GM10266 (cell line): ENCODE measurements around the gene MT1E.
"Not testable (repeated sequence)": the region's sequence is repeated elsewhere in the genome, so short reads cannot be mapped to it uniquely, and the experiment has no call there.

ENCODE experiments used
- DNase-seq: peaks from one replicate; pipeline ENCODE4 v3.0.0; 2012; ENCODE audit errors: extremely low spot score
- TF ChIP-seq, protein P1 (sequence below): IDR thresholded peaks from 2 replicates; pipeline ENCODE4 v1.5.1; 2012; ENCODE audit warnings: mild to moderate bottlenecking, low read depth; ENCODE audit not compliant: control insufficient read depth, insufficient read depth; ENCODE audit errors: missing control alignments

Gene MT1E

DNA sequence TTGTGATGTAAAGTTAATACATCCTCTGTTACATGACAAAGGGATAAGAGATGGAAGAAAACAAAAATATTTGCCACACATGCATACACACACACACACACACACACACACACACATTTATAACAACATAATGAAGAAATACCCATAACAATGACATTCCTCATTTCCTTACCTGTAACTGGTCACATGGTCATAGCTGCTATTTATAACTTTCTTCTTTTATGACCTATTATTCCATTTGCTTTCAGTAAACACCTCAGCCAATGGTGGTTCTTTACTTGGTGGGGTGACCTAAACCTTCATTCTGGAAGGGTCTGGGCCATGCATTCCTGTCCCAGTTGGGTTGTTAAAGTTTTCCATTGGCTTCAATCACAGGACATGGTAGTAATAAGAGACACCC is 11.9 kb upstream of the MT1E start:
- no peak for DNase-seq
- TF ChIP-seq, protein P1, sequence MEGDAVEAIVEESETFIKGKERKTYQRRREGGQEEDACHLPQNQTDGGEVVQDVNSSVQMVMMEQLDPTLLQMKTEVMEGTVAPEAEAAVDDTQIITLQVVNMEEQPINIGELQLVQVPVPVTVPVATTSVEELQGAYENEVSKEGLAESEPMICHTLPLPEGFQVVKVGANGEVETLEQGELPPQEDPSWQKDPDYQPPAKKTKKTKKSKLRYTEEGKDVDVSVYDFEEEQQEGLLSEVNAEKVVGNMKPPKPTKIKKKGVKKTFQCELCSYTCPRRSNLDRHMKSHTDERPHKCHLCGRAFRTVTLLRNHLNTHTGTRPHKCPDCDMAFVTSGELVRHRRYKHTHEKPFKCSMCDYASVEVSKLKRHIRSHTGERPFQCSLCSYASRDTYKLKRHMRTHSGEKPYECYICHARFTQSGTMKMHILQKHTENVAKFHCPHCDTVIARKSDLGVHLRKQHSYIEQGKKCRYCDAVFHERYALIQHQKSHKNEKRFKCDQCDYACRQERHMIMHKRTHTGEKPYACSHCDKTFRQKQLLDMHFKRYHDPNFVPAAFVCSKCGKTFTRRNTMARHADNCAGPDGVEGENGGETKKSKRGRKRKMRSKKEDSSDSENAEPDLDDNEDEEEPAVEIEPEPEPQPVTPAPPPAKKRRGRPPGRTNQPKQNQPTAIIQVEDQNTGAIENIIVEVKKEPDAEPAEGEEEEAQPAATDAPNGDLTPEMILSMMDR: no peak

DNA sequence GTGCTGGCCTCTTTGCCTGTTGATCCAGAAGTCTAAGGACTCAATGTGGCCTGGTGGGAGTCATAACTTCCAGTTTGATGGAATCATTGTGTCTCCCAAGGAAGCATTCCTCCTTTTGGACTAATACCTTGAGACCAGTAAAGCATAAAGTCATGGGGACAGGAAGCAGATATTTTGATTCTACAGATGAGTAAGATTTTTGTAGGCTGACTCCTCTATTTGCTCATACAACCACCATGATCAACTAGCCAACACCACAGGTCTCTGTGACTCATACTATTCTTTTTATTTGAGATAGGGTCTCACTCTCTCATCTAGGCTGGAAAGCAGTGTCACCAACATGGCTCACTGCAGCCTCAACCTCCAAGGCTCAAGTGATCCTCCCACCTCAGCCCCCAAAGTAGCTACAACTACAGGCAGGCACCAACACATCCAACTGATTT is 11.0 kb upstream of the MT1E start:
- TF ChIP-seq, protein P1: no peak
- DNase-seq: no peak

DNA sequence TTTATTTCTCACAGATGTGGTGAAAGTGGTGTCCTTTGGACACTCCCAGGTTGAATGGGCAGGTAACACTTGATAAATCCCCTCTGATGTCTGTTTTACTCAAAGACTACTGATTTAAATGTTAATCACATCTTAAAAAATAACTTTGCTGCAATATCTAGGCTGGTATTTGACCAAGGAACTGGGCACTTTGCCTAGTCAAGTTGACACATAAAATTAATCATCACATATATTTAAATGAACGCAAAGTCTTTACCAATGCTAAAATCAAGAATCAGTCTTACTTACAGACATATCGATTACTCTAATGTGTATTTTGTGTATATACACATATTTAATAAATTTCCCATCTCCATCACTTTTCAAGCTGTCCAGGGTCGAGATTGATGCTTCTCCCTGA is 10.2 kb upstream of the MT1E start:
- TF ChIP-seq, protein P1: no peak
- DNase-seq: no peak

GRCh38 chr16:56616608-56617211 is 8.9 kb upstream of the MT1E start:
- DNase-seq: no peak
- TF ChIP-seq, protein P1: no peak

GRCh38 chr16:56617212-56618085 is 8.1 kb upstream of the MT1E start:
- DNase-seq: no peak
- TF ChIP-seq, protein P1: no peak

DNA sequence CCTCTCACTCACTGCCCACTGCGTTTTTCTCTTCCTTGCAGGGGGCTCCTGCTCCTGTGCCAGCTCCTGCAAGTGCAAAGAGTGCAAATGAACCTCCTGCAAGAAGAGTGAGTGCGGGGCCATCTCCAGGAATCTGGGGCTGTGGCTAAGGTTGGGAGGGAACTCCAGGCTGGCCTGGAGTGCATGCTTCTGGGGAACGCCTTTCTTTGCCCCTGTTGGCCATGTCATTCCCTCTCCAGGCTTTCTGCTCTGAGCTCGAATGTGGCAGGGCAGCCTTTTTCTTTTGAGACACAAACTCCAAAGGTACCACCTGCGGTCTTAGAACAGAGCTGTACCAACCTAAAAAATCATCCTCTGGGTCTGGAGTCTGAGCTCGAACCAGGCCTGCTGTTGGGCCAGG is 7.4 kb upstream of the MT1E start:
- DNase-seq: no peak
- TF ChIP-seq, protein P1: no peak

GRCh38 chr16:56620339-56620897 is 5.2 kb upstream of the MT1E start:
- DNase-seq: no peak
- TF ChIP-seq, protein P1: no peak

- not testable (repeated sequence) for DNase-seq
These were observed 3.7 kb upstream of the MT1E start for GRCh38 chr16:56621665-56622445.

GRCh38 chr16:56623184-56623583 is 2.4 kb upstream of the MT1E start:
- not testable (repeated sequence) for DNase-seq
